ENCODE results near the gene ZGRF1. TPM values are rescaled to one million over a fixed set of nuclear protein-coding genes. Genes with fewer than 3 reads are reported as not detected.

ZGRF1 gene
- total and polyA plus RNA-seq, 9 of the 15 experiments (the other 6 are each of a cell fraction or from before 2014, with no cell fraction given), result 8.8 to 35.2 (median 22.0) TPM

DNA sequence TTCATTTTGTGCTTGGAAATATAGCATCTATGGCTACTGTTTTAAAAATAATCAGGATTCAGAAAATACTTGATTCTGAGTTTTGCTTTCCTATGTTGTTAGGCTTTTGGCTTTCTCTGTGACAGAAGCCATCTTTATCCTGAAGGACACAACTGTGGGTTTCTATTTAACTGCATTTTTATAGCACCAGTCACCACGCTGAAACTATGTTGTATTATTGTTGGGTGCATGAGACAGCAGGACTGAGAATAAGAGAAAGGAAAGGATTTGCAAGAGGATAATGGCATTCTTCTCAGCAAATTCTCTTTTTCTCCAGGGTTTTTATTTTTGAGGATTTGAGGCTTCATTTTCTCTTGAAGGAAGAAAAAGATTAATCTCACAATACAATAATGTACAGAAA lies 110.6 kb downstream of the ZGRF1 start:
- FAIRE-seq (no peak), ATAC-seq (no peak), DNase-seq (ENCODE audit: extremely low read depth in 1 of 4, low spot score in 3 of 4) (no peak)
- Histone ChIP-seq H4K20me1 (replicated peaks; ENCODE audit: control insufficient read depth, insufficient read depth, low read length) (no peaks in the 10 kb centered on the region), H3K9ac (ENCODE audit: insufficient read depth in 1 of 2, low read depth in 2 of 2, low read length in 2 of 2) (no peak overlapping the region), H2AFZ (ENCODE audit: low read depth, low read length) (no peak overlapping the region), H3K27ac (ENCODE audit: extremely low read depth, low read depth, low read length) (no peak overlapping the region), H3K36me3 (ENCODE audit: control insufficient read depth, insufficient read depth, low read length) (no peaks in the 10 kb centered on the region), H3K4me1 (replicated peaks in 1 of 2; ENCODE audit: control insufficient read depth in 2 of 2, insufficient read depth in 2 of 2, low read length in 2 of 2) (peaks cover 0 to 12% of the 10 kb centered on the region in 2 experiments; a peak in 3 of 5 replicates), H3K9me3 (replicated peaks; ENCODE audit: control insufficient read depth, insufficient read depth, low read depth, low read length) (no peaks in the 10 kb centered on the region), H3K4me3 (no peak overlapping the region), H3K9me1 (ENCODE audit: control insufficient read depth, insufficient read depth, low read length) (no peaks in the 10 kb centered on the region), H3K79me2 (ENCODE audit: control insufficient read depth, insufficient read depth, low read length) (no peaks in the 10 kb centered on the region), H3K27me3 (ENCODE audit: control insufficient read depth in 2 of 2, insufficient read depth in 2 of 2, low read length in 2 of 2) (peaks cover 14 to 19% of the 10 kb centered on the region in 2 experiments), H3K4me2 (ENCODE audit: insufficient read depth, low read length) (no peak overlapping the region)
- no TSS peak for BruUV-seq (replicated peaks)
- TF ChIP-seq ZNF444 (CRISPR knock-in tag; IDR thresholded peaks at IDR 0.05) (no peak), SP1 (CRISPR knock-in tag; IDR thresholded peaks at IDR 0.05) (no peak), IRF1 (CRISPR knock-in tag; IDR thresholded peaks at IDR 0.05; ENCODE audit: borderline replicate concordance) (no peak), LEF1 (IDR thresholded peaks at IDR 0.05) (no peak), NFIX (CRISPR knock-in tag; IDR thresholded peaks at IDR 0.05; ENCODE audit: low read depth) (no peak), ZNF518B (CRISPR knock-in tag; IDR thresholded peaks at IDR 0.05) (no peak), PCBP2 (IDR thresholded peaks at IDR 0.05; ENCODE audit: low read depth, low read length, poor library complexity, severe bottlenecking) (no peak), DMBX1 (CRISPR knock-in tag; IDR thresholded peaks at IDR 0.05; ENCODE audit: borderline replicate concordance) (no peak), HLTF (IDR thresholded peaks at IDR 0.05) (no peak), DACH1 (IDR thresholded peaks at IDR 0.05; ENCODE audit: partially characterized antibody) (no peak), ZNF384 (IDR thresholded peaks at IDR 0.05; ENCODE audit: low read depth, low read length) (no peak), ZNF263 (CRISPR knock-in tag; IDR thresholded peaks at IDR 0.05; ENCODE audit: borderline replicate concordance) (no peak), NFRKB (IDR thresholded peaks at IDR 0.05; ENCODE audit: low read depth) (no peak), ZNF165 (CRISPR knock-in tag; IDR thresholded peaks at IDR 0.05; ENCODE audit: borderline replicate concordance) (no peak), NR0B1 (IDR thresholded peaks at IDR 0.05; ENCODE audit: partially characterized antibody) (no peak), ZNF780A (CRISPR knock-in tag; IDR thresholded peaks at IDR 0.05) (no peak)
- TF ChIP-seq, protein P1, sequence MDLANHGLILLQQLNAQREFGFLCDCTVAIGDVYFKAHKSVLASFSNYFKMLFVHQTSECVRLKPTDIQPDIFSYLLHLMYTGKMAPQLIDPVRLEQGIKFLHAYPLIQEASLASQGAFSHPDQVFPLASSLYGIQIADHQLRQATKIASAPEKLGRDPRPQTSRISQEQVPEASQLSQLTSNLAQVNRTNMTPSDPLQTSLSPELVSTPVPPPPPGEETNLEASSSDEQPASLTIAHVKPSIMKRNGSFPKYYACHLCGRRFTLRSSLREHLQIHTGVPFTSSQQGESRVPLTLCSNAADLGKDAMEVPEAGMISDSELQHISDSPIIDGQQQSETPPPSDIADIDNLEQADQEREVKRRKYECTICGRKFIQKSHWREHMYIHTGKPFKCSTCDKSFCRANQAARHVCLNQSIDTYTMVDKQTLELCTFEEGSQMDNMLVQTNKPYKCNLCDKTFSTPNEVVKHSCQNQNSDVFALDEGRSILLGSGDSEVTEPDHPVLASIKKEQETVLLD (IDR thresholded peaks at IDR 0.05), result no peak
- POLR2A ChIA-PET, result no interaction called here
- WGBS (ENCODE audit: insufficient coverage, low coverage, missing lambda C conversion rate), result 0% methylated on average over 1 of the region's 1 CpG
- CTCF ChIA-PET (ENCODE audit: low intra/inter-chr PET ratio), result no interaction called here
- in situ Hi-C loops (cut with MboI), result loop anchor here (10.0 kb wide), 2 partner anchors 239 to 421 kb away; no protein-coding TSS in a partner anchor
- intact Hi-C loops (cut with micrococcal nuclease), result no loop called here
